ENCODE data around the gene KLHL12.
A peak's percentile ranks its signal among the peaks of the same experiment; 100 is the strongest.

- TF ChIP-seq CTCF (IDR thresholded peaks at IDR 0.05; ENCODE audit: low read depth, low read length, poor library complexity, severe bottlenecking) (peak; percentile 70), EZH2phosphoT487 (IDR thresholded peaks at IDR 0.05; ENCODE audit: borderline replicate concordance, low read length) (no peak)
Observed at GRCh38 chr1:202852163-202852904, 74.7 kb downstream of the KLHL12 start.

Measured in DOHH2 (cell line).